Right ventricle myocardium inferior (tissue), 1 donor: ENCODE results near the gene TTLL12. TPM values are rescaled to one million over a fixed set of nuclear protein-coding genes. Genes with fewer than 3 reads are reported as not detected.

Experiments used
- ATAC-seq: fragments of 200-7000 bp; cut with Tn5 transposase; one replicate; pipeline ENCODE4 v1.9.1; 2020; ENCODE audit warnings: mild to moderate bottlenecking, moderate library complexity
- DNase-seq: peaks from one replicate; pipeline ENCODE4 v3.0.0; 2021; ENCODE audit errors: missing footprints
- intact Hi-C: fragments of 100-400 bp; cut with DNase I; formaldehyde crosslinking; loops from one replicate; pipeline ENCODE4 v1.11.0; 2022
- total RNA-seq: library from RNA; stranded (reverse); fragmentation: NEBNext Ultra II Directional; extraction: Animal tissue kit (Norgen Biotek cat#: 25700); gene quantifications from one replicate; pipeline ENCODE4 v1.2.1, GENCODE V29; 2021
- donor health status: DM: no; HTN: yes; CAD: no; lungs with severe emphysema.

Gene TTLL12
- total RNA-seq, 1 donor from 2014 or later, result 13.2 TPM

DNA sequence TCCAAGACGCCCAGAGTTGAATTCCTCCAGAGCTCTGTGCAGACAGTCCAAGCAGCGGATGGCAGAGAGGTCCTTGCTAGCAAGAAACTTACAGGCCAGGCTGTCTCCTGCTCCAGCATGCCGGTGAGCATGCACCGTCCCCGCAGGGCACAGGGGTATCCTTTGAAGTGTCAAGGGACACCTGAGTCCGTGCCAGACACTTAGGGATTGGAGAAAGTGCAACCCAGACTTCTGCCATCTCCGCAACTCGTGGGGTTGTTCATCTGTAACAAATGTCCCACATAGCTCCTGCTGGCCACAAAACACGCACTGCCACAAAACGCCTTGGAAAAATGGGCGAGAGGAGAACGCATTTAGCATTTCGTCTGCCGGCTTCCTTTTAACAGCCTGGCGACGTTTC is 22.3 kb downstream of the TTLL12 start:
- ATAC-seq, result no peak
- peak; percentile 39 for DNase-seq
- intact Hi-C loops, result no loop called here

DNA sequence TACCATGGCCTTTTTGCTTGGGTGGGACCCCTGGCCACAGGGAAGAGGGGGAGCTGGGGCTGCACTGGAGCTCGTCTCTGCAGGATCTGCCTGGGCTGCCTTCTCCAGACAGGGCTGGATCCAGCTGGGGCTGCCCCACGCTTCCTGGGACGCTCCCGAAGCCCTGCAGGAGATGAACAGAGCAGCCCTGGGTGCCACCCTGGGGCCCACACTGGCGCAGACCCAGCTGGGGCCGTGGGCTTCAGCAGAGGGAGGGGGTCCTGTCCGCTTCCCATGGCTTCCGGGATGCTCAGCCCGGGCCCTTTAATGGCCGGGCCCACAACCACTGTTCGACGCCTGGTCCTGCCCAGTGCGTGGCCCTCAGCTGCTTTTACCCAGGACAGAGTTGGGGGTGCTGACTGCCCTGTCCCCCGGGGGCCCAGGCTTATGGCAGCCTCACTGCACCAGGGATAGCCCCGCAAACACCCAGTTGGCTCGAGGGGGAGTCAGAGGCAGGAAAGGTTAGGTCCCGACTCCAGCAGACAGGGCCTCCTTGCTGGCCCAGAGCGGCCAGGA is 23.6 kb downstream of the TTLL12 start:
- intact Hi-C loops, result no loop called here
- DNase-seq, result no peak
- no peak for ATAC-seq

DNA sequence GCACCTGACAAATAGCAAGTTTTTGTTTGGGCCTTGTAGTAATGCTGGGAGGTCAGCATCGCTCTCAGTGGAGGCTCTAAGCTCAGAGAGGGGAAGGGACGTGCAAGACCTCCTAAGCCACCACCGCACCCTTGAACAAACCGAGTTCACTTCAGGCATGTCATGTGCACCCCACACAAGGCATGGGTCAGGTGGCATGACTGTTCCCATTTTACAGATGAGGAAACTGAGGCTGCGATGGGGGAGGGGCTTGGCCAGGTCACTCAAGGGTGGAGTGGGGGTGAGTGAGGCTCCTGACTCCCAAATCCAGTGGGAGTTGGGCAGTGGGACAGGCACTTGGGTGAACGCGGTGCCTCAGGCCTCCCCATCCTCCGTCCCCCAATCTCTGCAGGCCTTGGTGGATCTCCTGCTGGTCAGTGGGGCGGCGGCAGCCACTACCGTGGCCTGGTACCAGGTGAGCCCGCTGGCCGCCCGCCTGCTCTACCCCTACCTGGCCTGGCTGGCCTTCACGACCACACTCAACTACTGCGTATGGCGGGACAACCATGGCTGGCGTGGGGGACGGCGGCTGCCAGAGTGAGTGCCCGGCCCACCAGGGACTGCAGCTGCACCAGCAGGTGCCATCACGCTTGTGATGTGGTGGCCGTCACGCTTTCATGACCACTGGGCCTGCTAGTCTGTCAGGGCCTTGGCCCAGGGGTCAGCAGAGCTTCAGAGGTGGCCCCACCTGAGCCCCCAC is 24.4 kb downstream of the TTLL12 start:
- intact Hi-C loops, result no loop called here
- ATAC-seq (no peak), DNase-seq (no peak)

DNA sequence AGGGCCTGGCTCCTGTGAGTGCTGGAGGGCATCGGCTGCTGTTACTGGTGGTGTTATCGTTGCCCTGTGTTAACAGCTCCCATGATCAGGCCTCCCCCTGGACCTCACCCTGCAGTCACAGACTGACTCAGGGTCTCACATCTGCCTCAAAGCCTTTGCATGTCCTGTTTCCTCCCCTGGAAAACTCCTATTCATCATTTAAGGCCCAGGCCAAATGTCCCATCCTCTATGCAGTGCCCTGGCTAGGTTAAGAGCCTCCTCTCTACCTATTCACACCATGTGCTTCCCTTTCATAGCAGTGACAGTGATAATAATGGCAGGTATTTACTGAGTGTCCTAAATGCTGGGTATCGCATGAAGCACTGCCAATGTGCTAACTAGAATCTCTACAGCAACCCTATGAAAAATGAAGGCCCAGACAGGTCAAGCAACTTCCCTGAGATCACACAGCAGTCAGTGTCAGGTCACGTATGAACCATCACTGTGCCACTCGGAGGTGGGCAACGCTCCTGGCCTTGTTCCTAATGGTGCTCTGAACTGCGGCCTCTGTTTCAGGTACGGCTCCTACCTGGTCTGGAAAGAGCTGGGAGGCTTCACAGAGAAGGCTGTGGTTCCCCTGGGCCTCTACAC is 26.3 kb downstream of the TTLL12 start:
- ATAC-seq (no peak), DNase-seq (no peak)
- intact Hi-C loops, result no loop called here

DNA sequence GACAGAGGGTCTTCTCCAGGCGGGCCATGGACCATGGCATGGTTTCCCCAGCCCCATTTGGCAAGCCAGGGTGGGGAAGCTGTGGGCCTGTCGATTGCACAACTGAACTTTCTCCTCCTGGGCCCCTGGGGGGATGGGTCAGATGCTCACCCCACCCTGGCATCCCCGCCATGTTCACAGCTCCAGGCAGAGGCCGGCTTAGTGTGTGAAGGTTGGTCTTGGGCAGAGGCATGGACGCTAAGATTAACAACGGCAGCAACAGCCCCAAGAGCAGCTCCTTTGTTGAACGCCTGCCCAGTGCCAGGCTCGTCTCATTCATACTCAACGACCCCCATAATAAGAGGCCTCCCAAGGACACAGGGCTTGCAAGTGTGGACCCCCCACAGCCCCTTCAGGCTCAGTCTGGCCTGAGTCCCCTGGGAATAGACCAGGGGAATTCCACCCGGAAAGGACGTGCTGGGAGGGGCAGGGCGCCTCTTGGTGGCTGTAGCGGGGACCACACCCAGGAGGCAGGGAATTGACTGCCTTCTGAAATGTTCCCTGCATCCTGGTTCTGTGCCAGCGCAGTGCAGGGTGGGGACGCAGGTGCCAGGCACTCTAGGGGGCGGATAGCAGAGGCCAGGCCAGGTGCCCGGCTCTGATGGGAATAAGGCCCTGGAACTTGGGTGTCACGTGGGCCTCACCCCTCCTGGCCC is 27.3 kb downstream of the TTLL12 start:
- intact Hi-C loops, result no loop called here
- peak; percentile 1 for ATAC-seq

DNA sequence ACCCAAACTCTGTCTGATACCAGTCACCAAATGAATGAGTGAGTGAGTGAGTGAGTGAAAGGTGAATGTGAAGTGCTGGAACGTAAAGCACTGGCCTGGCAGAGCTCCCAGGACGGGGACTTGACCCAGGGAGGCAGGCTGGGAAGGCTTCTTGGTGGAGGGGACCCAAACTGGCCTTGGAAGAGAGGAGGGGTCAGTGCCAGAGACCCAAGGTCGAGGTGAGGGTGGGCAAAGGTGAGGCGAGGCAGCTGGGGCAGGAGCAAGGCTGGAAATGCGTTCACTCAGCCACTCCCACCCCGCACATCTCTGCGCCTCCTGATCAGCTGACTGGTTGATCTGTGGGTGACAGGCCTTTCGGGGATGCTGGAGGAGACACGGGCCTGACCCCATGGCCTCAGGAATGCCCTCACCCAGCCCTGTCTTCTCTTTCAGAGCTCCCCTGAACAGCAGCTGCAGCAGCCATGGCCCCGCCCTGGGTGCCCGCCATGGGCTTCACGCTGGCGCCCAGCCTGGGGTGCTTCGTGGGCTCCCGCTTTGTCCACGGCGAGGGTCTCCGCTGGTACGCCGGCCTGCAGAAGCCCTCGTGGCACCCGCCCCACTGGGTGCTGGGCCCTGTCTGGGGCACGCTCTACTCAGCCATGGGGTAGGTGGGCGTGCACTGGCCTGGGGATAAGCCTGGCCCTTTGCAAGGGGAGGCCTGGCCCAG is 28.0 kb downstream of the TTLL12 start:
- no peak for DNase-seq
- intact Hi-C loops, result no loop called here
- no peak for ATAC-seq

More for the DNA sequence above, 27.3 kb downstream of the TTLL12 start:
- DNase-seq, result no peak

DNA sequence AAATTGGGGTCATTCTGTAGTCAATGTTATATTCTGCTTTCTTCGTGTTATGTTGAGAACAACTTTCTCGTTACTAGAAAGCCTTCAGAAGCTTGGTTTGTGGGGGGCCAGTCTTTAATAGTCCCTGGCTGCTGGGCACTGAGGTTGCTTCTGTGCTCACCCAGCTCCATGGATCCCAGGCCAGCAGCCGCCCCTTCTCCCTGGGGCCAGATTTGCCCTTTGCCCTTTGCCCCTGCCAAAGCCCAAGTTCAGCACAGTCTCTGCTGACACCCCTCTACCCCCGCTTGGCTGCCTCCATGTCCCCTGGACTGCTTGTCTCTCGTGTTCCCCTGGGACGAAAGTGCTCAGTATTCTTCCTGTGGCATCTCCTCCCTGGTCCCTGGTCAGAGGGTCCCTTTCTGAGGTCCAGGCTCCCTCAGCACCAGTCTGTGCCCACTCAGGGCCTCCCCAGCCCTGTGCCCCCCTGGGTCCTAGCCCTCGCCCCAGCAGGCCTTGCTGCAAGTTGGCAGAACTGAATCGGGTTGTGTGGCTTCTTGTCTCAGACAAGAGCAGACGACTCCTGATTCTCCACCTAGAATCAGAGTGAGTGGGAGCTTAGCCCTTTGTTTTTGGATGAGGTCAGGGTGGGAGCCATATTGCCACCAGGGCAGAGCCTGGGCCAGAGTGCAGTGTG is 28.9 kb downstream of the TTLL12 start:
- ATAC-seq, result no peak
- intact Hi-C loops, result no loop called here
- no peak for DNase-seq

DNA sequence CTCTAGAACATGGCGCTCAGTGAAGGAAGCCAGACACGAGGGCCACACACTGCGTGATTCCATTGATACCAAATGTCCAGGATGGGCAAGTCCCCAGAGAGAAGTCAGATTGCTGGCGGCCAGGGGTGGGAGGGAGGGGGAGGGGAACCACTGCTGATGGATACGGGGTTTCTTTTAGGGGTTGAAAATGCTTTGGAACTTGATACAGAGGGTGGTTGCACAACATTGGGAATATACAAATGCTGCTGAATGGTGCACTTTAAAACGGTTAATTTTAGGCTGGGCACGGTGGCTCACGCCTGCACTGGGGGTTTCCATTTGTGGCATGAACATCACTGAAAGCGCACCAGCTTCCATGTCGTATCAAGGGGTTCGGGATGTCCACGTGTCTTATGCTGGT is 30.5 kb downstream of the TTLL12 start:
- ATAC-seq (no peak), DNase-seq (no peak)
- intact Hi-C loops, result no loop called here

DNA sequence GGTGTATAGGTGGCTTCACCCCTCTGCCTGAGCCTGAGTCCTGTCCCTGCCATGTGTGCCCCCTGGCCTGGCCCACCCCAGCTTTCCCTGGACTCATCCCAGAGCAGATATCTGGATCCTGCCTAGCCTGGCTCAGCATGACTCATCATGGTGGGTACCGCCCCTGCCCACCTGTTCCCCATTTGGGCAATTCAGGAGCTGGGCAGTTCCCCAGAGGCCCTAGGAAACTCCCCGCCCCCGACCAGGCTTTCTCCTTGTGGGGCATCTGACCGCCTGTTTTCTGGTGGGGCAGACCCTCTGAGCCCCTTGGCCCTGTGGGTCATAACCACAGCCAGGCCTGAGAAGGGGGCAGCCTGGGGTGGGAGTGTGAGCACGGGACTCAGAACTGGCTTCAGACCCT is 31.1 kb downstream of the TTLL12 start:
- intact Hi-C loops, result no loop called here
- no peak for ATAC-seq
- no peak for DNase-seq

DNA sequence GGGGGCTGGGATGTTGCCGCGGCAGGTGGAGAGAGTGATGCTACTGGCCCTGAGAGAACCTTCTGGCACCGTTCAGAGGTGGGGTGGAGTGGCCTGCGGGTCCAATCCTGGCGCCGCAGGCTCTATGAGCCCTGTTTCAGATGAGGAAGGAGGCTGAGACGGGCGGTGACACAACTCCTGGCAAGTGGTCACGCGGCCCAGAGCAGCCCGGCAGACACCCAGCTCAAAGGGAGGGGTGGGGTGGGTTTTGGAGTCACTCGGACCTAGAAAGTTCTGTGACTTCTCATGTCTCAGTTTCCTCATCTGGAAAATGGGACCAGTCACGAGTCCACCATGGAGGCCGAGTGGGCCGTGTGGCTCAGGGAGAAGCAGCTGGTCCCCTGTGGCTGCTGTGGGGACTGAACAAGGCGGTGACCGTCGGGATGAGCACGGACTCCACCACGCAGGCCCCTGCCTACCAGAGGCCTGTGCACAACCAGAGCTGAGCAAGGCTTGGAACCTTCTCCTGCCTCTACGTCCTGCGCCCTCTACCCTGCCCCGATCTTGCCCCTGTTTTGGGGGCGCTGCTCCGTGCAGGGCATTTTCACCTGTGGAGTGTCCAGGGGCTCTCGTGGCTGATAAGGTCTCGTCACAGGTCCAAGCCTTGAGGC is 31.9 kb downstream of the TTLL12 start:
- peak; percentile 77 for DNase-seq
- no peak for ATAC-seq
- intact Hi-C loops, result no loop called here

DNA sequence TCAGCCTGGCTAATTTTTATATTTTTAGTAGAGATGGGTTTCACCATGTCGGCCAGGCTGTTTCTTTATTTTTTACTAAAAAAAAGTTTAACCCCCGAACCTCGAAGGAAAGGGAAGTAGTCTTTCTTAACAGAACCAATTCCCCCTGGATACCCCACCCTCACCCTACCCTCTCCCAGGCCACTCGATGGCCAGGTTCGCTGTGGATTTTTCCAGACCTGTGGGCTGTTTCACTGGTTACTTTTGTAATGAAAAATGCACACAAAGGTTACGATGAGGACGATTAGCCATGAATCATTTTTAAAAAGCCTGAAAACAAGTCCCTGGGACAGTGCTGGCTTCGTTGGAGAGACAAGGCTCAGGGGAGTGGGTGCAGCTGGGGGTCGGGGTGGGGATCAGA is 33.0 kb downstream of the TTLL12 start:
- DNase-seq (no peak), ATAC-seq (no peak)
- intact Hi-C loops, result no loop called here

DNA sequence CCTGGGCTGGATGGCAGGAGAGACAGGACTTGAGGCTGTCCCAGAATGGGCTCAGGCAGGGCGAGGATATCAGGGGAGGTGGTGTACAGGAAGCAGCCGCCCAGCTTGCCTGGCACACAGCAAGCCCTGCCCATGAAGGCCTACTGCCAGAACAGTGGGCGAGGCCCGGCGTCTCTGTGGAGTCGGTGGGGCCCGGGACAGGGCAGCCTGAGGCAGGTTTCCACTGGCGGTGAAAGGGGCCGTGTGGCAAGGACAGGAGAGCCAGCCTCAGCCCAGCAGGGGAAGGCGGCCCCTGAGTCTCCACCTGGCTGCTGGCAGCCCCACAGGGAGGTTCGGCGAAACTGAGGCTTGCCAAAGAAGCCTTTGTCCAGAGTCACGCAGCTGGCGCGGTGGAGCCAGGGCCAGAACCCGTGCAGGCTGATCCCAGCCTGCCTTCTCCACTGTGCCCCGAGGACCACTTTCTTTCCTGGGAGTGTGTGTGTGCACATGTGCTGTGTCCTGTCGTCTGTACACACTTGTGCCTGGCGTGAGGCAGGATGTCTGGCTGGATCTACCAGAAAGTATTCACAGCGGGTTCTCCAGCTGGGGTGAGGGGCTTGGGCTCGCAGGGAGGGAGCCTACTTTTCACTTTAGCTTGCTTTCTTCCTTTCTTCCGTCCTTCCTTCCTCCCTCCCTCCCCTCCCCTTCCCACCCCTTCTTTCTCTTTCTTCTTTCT is 34.4 kb downstream of the TTLL12 start:
- ATAC-seq (peak; percentile 79), DNase-seq (peak; percentile 90)
- intact Hi-C loops, result no loop called here

DNA sequence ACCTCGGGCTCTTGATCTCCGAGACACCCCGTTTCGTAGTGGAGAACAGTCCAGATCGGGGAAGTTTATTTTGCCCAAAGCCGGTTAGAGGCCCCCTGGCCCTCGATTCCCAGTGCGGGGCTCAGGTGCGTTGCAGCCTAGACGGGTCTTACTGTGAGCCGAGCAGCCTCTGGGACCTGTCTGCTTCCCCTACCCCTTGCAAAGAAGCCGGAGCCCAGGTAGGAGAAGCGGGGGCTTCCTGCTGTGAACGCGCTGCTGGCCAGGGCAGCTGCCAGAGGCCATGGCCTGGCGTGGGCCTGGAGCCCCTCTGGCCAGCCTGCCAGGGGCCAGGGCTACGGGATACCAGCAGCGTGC is 35.0 kb downstream of the TTLL12 start:
- intact Hi-C loops, result no loop called here
- peak; percentile 10 for ATAC-seq
- DNase-seq, result no peak

DNA sequence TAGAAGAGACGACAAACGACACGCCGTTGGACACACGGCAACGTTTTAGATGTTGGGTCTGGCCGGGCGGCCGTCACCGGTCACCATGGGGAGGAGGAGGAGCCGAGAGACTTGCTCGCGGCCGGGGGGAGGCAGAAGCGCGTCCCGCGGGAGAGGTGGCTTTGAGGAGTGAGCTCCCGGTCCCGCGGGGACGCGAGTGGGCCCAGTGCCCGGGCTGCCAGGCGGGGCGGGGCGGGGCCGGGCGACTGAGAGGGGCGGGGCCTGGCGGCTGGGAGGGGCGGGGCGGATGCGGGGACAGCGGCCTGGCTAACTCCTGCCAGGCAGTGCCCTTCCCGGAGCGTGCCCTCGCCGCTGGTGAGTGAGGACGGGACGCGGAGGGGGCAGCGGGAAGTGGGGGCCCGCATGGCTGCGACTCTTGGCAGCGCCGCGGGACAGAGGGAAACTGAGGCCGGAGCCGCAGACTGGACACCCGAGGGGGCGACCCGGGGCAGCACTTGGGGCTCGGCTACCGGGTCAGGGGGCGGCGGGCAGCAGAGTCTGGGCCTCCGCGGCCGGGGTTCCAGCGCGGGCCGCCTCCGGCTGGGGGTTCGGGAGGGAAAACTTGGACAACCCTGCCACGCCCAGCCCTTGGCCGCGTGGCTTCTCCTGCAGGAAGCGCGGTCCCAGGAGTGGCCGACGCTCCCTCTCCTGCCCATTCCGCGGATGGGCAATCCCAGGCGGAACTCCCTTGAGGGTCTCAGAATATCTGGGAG is 35.5 kb downstream of the TTLL12 start, which contains the start of gene TSPO:
TSPO (plus strand) TSS at position 309 of the 752 bp plus-strand sequence. CDS start 7,680 bp downstream, outside the sequence.
- intact Hi-C loops, result no loop called here
- peak; percentile 91 for DNase-seq
- peak; percentile 87 for ATAC-seq

DNA sequence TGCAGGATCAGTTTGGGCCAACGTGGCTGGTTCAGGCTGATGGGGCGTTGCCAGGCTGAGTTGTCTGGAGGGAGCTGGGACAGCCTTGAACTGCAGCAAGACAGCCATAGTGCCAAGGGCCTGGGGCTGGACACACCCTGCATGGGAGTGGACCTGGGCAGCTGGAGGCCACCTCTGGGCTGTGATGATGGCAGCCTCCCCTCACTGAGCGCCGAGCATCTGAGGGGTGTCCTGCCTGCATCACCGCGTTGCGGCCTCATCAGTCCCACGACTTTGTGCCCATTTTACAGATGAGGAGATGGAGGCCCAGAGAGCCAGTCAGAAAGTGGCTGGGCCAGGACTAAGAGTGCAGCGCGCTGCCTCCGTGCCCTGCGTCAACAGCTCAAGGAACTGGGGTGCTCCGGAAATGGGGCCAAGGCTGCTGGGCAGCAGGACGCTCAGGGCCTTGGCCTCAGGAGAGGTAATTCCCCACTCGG is 36.2 kb downstream of the TTLL12 start:
- intact Hi-C loops, result no loop called here
- ATAC-seq (no peak), DNase-seq (no peak)

DNA sequence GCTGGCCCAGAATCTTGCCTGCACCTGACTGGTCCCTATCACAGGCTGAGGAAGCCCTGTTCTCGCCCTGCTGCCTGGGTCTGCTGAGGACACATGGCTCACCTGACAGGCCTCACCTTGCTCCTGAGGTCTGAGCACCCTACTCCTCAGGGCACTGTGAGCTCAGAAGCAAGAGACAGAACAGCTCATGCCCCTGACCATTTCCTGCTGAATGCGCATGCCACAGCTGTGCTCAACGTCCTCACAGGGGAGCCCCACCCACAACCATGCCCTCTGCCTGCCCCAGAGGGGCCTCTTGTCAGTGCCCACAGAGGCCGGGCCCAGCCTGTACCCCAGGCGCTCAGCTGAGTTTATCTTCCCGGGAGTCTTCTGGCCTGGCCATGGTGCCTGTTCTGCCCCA is 38.4 kb downstream of the TTLL12 start:
- DNase-seq (no peak), ATAC-seq (no peak)
- intact Hi-C loops, result no loop called here

DNA sequence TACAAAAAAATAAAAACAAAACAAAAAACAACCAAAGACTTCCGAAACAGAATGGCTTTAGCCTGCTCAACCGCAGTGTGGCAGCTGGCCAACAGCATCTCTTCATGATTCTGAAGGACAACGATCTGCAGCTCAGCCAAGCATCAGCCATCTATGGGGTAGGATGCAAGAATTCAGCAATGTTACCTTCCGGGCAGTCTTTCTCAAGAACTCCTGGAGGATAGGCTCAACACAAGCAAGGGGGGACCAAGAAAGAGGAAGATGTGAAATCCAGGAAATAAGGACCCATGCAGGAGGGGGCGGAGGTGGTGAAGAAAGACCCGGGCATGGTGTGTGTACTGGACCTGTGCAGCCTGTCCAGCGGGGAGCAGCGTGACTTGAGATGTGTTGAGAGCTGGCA is 39.1 kb downstream of the TTLL12 start:
- intact Hi-C loops, result no loop called here
- DNase-seq, result no peak

More for the DNA sequence above, 39.1 kb downstream of the TTLL12 start:
- no peak for ATAC-seq
